ENCODE measurements around the gene SELPLG. TPM values are rescaled to one million over a fixed set of nuclear protein-coding genes. Genes with fewer than 3 reads are reported as not detected.

Gene SELPLG
- total and polyA plus RNA-seq, 4 donors: 2.1 to 9.6 (median 4.8) TPM

GRCh38 chr12:108594323-108594903, 39.3 kb downstream of the SELPLG start:
- Histone ChIP-seq H3K36me3 (ENCODE audit: control insufficient read depth in 4 of 4, insufficient read depth in 3 of 4, low read depth in 1 of 4, low read length in 3 of 4) (no peaks in the 10 kb centered on the region), H3K27ac (ENCODE audit: low read depth in 1 of 2, low read length in 2 of 2) (no peak overlapping the region), H3K9ac (ENCODE audit: low read depth in 1 of 2, low read length in 2 of 2) (no peak overlapping the region), H3K27me3 (ENCODE audit: control insufficient read depth in 4 of 4, insufficient read depth in 4 of 4, low read length in 3 of 4) (no peaks in the 10 kb centered on the region), H3K4me1 (ENCODE audit: control insufficient read depth in 4 of 4, insufficient read depth in 4 of 4, low read length in 3 of 4) (no peaks in the 10 kb centered on the region), H3K9me3 (ENCODE audit: control insufficient read depth in 4 of 4, low read length in 3 of 4) (no peaks in the 10 kb centered on the region), H3K4me3 (ENCODE audit: low read depth in 1 of 3, low read length in 3 of 3) (no peak overlapping the region)
- 97% methylated on average over 10 of the region's 10 CpGs for WGBS
- TF ChIP-seq FOXA2 (IDR thresholded peaks at IDR 0.05): no peak
- no peak for TF ChIP-seq JUND (IDR thresholded peaks at IDR 0.05)
- TF ChIP-seq, protein P1, sequence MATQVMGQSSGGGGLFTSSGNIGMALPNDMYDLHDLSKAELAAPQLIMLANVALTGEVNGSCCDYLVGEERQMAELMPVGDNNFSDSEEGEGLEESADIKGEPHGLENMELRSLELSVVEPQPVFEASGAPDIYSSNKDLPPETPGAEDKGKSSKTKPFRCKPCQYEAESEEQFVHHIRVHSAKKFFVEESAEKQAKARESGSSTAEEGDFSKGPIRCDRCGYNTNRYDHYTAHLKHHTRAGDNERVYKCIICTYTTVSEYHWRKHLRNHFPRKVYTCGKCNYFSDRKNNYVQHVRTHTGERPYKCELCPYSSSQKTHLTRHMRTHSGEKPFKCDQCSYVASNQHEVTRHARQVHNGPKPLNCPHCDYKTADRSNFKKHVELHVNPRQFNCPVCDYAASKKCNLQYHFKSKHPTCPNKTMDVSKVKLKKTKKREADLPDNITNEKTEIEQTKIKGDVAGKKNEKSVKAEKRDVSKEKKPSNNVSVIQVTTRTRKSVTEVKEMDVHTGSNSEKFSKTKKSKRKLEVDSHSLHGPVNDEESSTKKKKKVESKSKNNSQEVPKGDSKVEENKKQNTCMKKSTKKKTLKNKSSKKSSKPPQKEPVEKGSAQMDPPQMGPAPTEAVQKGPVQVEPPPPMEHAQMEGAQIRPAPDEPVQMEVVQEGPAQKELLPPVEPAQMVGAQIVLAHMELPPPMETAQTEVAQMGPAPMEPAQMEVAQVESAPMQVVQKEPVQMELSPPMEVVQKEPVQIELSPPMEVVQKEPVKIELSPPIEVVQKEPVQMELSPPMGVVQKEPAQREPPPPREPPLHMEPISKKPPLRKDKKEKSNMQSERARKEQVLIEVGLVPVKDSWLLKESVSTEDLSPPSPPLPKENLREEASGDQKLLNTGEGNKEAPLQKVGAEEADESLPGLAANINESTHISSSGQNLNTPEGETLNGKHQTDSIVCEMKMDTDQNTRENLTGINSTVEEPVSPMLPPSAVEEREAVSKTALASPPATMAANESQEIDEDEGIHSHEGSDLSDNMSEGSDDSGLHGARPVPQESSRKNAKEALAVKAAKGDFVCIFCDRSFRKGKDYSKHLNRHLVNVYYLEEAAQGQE (IDR thresholded peaks at IDR 0.05): no peak
- no peak for TF ChIP-seq NR2F2 (IDR thresholded peaks at IDR 0.05)
- no peak for TF ChIP-seq HNF4A (conservative IDR thresholded peaks at IDR 0.05)
- TF ChIP-seq, protein P2, sequence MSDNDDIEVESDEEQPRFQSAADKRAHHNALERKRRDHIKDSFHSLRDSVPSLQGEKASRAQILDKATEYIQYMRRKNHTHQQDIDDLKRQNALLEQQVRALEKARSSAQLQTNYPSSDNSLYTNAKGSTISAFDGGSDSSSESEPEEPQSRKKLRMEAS (IDR thresholded peaks at IDR 0.05): no peak
- no peak for TF ChIP-seq RAD21 (IDR thresholded peaks at IDR 0.05)
- TF ChIP-seq, protein P3, sequence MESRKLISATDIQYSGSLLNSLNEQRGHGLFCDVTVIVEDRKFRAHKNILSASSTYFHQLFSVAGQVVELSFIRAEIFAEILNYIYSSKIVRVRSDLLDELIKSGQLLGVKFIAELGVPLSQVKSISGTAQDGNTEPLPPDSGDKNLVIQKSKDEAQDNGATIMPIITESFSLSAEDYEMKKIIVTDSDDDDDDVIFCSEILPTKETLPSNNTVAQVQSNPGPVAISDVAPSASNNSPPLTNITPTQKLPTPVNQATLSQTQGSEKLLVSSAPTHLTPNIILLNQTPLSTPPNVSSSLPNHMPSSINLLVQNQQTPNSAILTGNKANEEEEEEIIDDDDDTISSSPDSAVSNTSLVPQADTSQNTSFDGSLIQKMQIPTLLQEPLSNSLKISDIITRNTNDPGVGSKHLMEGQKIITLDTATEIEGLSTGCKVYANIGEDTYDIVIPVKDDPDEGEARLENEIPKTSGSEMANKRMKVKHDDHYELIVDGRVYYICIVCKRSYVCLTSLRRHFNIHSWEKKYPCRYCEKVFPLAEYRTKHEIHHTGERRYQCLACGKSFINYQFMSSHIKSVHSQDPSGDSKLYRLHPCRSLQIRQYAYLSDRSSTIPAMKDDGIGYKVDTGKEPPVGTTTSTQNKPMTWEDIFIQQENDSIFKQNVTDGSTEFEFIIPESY (IDR thresholded peaks at IDR 0.05): no peak
- TF ChIP-seq RXRA (IDR thresholded peaks at IDR 0.05): no peak
- TF ChIP-seq YY1 (IDR thresholded peaks at IDR 0.05): no peak
- TF ChIP-seq FOXA1 (IDR thresholded peaks at IDR 0.05): no peak
- TF ChIP-seq GABPA (IDR thresholded peaks at IDR 0.05 in 1 of 2, conservative IDR thresholded peaks at IDR 0.05 in 1 of 2): no peak
- no peak for TF ChIP-seq SP1 (IDR thresholded peaks at IDR 0.05)
- TF ChIP-seq HNF4G (IDR thresholded peaks at IDR 0.05): no peak
- TF ChIP-seq, protein P4, sequence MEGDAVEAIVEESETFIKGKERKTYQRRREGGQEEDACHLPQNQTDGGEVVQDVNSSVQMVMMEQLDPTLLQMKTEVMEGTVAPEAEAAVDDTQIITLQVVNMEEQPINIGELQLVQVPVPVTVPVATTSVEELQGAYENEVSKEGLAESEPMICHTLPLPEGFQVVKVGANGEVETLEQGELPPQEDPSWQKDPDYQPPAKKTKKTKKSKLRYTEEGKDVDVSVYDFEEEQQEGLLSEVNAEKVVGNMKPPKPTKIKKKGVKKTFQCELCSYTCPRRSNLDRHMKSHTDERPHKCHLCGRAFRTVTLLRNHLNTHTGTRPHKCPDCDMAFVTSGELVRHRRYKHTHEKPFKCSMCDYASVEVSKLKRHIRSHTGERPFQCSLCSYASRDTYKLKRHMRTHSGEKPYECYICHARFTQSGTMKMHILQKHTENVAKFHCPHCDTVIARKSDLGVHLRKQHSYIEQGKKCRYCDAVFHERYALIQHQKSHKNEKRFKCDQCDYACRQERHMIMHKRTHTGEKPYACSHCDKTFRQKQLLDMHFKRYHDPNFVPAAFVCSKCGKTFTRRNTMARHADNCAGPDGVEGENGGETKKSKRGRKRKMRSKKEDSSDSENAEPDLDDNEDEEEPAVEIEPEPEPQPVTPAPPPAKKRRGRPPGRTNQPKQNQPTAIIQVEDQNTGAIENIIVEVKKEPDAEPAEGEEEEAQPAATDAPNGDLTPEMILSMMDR (IDR thresholded peaks at IDR 0.05; ENCODE audit: low read depth, low read length, missing input control): no peak
- TF ChIP-seq TAF1 (conservative IDR thresholded peaks at IDR 0.05): no peak
- no peak for DNase-seq (ENCODE audit: low spot score)

Data from liver (tissue), 9 donors.